Activated naive CD4-positive, alpha-beta T cell treated with anti-CD3 and anti-CD28 coated beads, Interleukin-2, amount 50 U/mL, for 72 hours (primary cell): ENCODE measurements around the gene SIK3. TPM values are rescaled to one million over a fixed set of nuclear protein-coding genes. Genes with fewer than 3 reads are reported as not detected.

Source experiments
- ATAC-seq, 2 donors: fragments of 150-1000 bp; cut with Tn5 transposase; 2 replicates each; pipeline ENCODE4 v1.10.0; 2021; ENCODE audit warnings: mild to moderate bottlenecking in 2 of 2, moderate library complexity in 2 of 2
- DNase-seq, 2 donors: peaks; one replicate each; pipeline ENCODE4 v3.0.0; 2021 to 2022; ENCODE audit warnings: low spot score in 2 of 2
- H3K27ac Mint-ChIP-seq, 2 donors: one replicate each; pipeline ENCODE4 v1.8.0; 2022; ENCODE audit warnings: mild to moderate bottlenecking in 2 of 2, mixed read lengths in 2 of 2
- H3K36me3 Mint-ChIP-seq, 2 donors: one replicate each; pipeline ENCODE4 v1.8.0; 2022; ENCODE audit warnings: mixed read lengths in 2 of 2
- H3K9me3 Mint-ChIP-seq, 2 donors: one replicate each; pipeline ENCODE4 v1.8.0; 2022; ENCODE audit warnings: mixed read lengths in 2 of 2
- total RNA-seq, 2 donors: library from RNA; stranded (reverse); gene quantifications; one replicate each; pipeline ENCODE4 v1.2.3, GENCODE V29; 2022

The SIK3 gene
- total RNA-seq, 2 donors from 2014 or later: 14.6 to 39.5 TPM

GRCh38 chr11:117092951-117093590 lies 5.2 kb downstream of the SIK3 start:
- ATAC-seq: peak; percentile 58 to 70
- peaks cover 3 to 8% of the 10 kb centered on the region in 2 donors for H3K9me3 Mint-ChIP-seq
- peaks cover 11 to 30% of the 10 kb centered on the region in 2 donors for H3K36me3 Mint-ChIP-seq
- DNase-seq: no peak
- H3K27ac Mint-ChIP-seq: peak overlapping the region; percentile 50 to 94

GRCh38 chr11:117091753-117092477 lies 6.3 kb downstream of the SIK3 start:
- DNase-seq (no peak), ATAC-seq (no peak)
- peaks cover 11 to 23% of the 10 kb centered on the region in 2 donors for H3K36me3 Mint-ChIP-seq
- H3K9me3 Mint-ChIP-seq: peaks cover 3 to 8% of the 10 kb centered on the region in 2 donors
- H3K27ac Mint-ChIP-seq: peak overlapping the region; percentile 50 to 94

GRCh38 chr11:117090111-117090706 lies 8.0 kb downstream of the SIK3 start:
- peaks cover 11 to 17% of the 10 kb centered on the region in 2 donors for H3K36me3 Mint-ChIP-seq
- H3K27ac Mint-ChIP-seq: peak overlapping the region in 1 of 2 donors; percentile 22
- DNase-seq (no peak), ATAC-seq (no peak)
- H3K9me3 Mint-ChIP-seq: peaks cover 3 to 8% of the 10 kb centered on the region in 2 donors

- Mint-ChIP-seq H3K27ac (peak overlapping the region in 1 of 2 donors; percentile 69), H3K9me3 (peaks cover 3 to 8% of the 10 kb centered on the region in 2 donors), H3K36me3 (peaks cover 11 to 20% of the 10 kb centered on the region in 2 donors)
- DNase-seq (no peak), ATAC-seq (no peak)
Observed at GRCh38 chr11:117089685-117090084, 8.5 kb downstream of the SIK3 start.

DNA sequence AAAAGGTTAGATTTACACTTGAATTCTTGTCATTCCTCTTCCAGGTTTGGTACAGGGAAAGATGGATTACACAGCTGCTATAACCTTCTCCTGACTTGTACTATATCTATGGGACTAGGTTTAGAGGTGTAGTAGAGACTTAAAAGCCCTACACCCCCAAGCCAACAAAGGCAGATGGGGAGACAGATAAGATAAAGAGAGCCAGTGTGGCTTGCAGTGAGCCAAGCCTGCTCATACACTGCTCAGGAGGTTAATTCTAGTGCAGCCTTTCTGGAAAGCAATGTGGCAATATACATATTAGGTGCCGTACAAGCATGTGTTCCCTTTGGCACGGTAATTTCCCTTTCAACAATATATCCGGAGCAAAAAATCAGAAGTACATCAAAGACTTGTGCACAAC lies 10.8 kb downstream of the SIK3 start:
- DNase-seq (no peak), ATAC-seq (peak; percentile 21 to 29)
- Mint-ChIP-seq H3K36me3 (peaks cover 8 to 19% of the 10 kb centered on the region in 2 donors), H3K9me3 (peaks cover 3 to 7% of the 10 kb centered on the region in 2 donors), H3K27ac (no peak overlapping the region)

DNA sequence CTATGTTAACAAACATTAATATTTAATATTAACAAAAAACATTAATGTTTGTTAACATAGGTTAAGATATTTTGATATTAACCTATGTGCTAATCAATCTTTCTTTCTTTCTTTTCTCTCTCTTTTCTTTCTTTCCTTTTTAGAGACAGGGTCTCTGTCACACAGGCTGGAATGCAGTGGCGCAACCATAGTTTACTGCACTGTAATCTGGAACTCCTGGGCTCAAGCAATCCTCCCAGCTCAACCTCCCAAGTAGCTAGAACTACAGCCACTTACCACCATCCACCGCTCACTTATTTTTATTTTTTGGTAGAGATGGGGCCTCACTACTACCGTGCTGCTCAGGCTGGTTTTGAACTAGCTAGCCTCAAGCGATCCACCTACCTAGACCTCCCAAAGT lies 13.2 kb downstream of the SIK3 start:
- peak in 1 of 2 donors; percentile 15 for ATAC-seq
- H3K27ac Mint-ChIP-seq: no peak overlapping the region
- DNase-seq: no peak
- no peaks in the 10 kb centered on the region for H3K9me3 Mint-ChIP-seq
- H3K36me3 Mint-ChIP-seq: peaks cover 5 to 22% of the 10 kb centered on the region in 2 donors

DNA sequence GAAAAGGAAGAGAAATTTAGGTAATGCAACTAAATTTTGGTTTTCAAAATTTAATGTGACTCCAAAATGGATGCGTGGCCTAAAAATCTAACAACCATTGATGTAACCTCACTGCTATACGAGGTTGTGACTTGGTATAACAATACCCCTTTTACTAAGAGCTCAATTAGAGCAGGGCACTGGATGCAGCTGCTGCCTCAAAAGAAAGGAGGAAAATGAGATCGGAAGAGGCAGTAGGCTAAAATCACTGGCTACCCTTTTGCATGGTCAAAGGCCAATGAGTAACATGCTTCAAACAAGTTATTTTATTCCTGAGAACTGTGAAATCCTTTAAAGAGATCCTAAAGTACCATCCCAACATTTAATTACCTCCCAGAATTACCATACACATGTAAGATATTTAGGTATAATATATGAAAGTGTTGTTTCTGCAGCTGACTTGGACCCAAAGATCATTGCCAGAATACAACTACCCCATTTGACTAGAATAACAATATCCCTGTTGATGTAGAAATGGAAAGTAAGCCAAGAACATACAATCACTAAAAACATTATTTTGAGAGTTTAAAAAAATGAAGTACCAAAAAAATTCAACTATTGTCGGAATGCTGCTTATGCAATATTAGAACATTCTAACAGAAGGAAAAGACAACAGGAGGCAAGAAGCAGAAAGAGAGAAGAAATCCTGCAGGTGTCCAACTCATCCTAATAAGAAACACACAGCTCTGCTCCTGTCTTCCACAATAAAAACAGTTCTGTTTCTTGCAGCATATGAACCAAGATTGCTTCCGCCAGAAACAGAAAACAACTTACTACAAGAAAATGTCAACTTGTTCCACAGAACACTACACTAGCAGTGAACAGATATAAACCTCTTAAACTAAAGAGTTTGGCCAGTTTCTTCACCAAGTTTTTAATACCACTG lies 15.0 kb downstream of the SIK3 start:
- H3K27ac Mint-ChIP-seq: no peak overlapping the region
- no peaks in the 10 kb centered on the region for H3K9me3 Mint-ChIP-seq
- H3K36me3 Mint-ChIP-seq: peaks cover 5 to 22% of the 10 kb centered on the region in 2 donors
- ATAC-seq (no peak), DNase-seq (no peak)

DNA sequence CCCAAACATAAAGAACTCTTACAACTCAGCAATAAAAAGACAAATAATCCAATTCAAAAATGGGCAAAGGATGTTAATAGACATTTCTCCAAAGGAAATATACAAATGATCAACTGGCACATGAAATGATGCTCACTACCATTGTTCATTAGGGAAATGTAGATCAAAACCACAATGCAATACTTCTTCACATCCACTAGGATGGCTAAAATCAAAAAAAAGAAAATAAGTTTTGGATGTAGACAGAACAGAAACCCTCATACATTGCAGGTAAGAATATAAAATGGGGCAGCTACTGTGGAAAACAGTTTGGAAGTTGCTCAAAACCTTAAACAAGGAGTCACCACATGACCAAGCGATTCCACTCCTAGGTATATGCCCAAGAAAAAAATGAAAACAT lies 16.3 kb downstream of the SIK3 start:
- Mint-ChIP-seq H3K9me3 (no peaks in the 10 kb centered on the region), H3K27ac (no peak overlapping the region), H3K36me3 (peaks cover 5 to 22% of the 10 kb centered on the region in 2 donors)
- ATAC-seq (no peak), DNase-seq (no peak)

DNA sequence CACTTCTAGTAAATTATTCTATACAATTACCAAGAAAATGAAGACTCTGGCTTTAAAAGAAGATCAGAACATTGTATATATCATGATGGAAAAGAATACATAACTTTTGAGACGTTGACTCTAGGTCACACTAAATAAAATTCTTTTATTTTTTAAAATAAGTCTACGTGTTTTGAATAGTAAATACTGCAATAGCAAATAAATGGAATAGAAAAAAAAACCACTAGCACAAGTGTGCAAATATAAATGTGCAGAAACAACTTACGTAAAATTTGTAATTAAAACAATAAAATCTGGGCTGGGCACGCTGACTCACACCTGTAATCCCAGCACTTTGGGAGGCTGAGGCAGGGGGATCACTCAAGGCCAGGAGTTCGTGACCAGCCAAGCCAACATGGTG lies 17.9 kb downstream of the SIK3 start:
- peaks cover 5 to 20% of the 10 kb centered on the region in 2 donors for H3K36me3 Mint-ChIP-seq
- H3K9me3 Mint-ChIP-seq: no peaks in the 10 kb centered on the region
- H3K27ac Mint-ChIP-seq: no peak overlapping the region
- ATAC-seq (no peak), DNase-seq (no peak)

DNA sequence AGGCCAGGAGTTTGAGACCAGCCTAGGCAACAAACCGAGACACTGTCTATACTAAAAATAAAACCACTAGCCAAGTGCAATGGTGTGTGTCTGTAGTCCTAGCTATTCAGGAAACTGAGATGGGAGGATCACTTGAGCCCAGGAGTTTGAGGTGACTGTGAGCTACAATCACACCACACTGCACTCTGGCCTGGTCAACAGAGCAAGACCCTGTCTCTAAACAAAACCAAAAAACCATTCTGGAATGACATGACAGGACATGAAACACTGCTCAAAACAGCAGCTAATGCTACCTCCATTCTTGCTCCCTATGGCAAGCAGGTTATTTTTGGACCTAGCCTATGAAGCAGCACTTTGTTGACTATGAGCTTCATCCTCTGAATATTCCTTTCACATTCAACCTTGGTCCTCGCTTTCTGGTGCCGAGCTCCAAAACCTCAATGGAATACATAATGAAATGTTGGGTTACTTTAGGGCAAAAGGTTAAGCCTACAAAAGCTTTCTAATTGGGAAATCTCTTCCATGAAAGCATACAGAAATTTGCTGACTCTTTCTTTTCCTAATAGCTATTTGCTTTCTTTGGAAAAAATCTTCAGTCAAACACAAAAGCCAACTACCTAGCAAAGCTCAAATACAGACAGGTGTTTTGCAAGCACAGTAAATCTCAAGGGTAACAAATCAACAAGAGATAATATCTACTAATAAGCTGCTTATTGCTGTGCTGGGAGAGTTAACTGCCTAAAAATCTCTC lies 21.1 kb downstream of the SIK3 start:
- peaks cover 2 to 10% of the 10 kb centered on the region in 2 donors for H3K36me3 Mint-ChIP-seq
- no peaks in the 10 kb centered on the region for H3K9me3 Mint-ChIP-seq
- ATAC-seq: no peak
- H3K27ac Mint-ChIP-seq: no peak overlapping the region
- no peak for DNase-seq

DNA sequence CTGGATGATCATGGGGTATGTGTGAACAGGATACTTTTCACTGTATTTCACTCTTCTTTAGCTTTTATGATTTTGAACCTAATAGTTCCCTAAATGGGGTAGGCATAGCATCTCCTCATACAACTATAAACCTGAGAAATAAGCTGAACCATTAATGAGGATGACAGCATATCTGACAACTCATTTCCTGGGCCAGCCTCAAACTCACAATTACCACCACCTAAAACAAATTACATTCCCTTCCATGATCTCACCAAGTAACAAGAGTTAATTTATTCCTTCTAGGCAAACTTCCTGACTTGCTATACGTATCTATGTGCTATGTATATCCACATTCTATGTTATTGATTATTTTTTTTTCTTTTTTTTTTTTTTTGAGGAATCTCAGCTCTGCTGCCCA lies 23.0 kb downstream of the SIK3 start:
- Mint-ChIP-seq H3K9me3 (peaks cover 0 to 4% of the 10 kb centered on the region in 2 donors), H3K36me3 (peaks cover 0 to 7% of the 10 kb centered on the region in 2 donors), H3K27ac (no peak overlapping the region)
- no peak for DNase-seq
- no peak for ATAC-seq

DNA sequence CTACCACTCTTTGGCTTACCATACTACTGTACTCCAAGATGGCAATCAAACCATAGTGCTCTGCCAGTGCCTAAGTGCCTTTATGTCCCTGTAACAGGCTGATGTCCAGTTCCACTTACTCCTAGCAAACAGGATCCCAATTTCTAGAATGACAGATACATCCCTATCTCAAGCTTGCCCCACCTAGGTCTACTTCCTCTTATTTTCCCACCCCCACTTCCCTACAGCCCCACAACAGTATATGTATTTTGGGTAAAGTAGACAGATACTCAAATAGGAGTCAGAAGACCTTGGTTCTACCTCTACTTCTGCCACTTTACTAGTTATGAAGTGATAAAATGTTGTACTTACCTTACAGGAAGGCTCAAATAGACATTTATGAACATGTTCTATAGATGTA lies 24.1 kb downstream of the SIK3 start:
- ATAC-seq (no peak), DNase-seq (no peak)
- peaks cover 0 to 7% of the 10 kb centered on the region in 2 donors for H3K36me3 Mint-ChIP-seq
- H3K9me3 Mint-ChIP-seq: peaks cover 0 to 4% of the 10 kb centered on the region in 2 donors
- peak overlapping the region in 1 of 2 donors; percentile 69 for H3K27ac Mint-ChIP-seq

- Mint-ChIP-seq H3K36me3 (peaks cover 0 to 7% of the 10 kb centered on the region in 2 donors), H3K27ac (peak overlapping the region in 1 of 2 donors; percentile 69)
Observed at GRCh38 chr11:117073539-117073938, 24.7 kb downstream of the SIK3 start.

DNA sequence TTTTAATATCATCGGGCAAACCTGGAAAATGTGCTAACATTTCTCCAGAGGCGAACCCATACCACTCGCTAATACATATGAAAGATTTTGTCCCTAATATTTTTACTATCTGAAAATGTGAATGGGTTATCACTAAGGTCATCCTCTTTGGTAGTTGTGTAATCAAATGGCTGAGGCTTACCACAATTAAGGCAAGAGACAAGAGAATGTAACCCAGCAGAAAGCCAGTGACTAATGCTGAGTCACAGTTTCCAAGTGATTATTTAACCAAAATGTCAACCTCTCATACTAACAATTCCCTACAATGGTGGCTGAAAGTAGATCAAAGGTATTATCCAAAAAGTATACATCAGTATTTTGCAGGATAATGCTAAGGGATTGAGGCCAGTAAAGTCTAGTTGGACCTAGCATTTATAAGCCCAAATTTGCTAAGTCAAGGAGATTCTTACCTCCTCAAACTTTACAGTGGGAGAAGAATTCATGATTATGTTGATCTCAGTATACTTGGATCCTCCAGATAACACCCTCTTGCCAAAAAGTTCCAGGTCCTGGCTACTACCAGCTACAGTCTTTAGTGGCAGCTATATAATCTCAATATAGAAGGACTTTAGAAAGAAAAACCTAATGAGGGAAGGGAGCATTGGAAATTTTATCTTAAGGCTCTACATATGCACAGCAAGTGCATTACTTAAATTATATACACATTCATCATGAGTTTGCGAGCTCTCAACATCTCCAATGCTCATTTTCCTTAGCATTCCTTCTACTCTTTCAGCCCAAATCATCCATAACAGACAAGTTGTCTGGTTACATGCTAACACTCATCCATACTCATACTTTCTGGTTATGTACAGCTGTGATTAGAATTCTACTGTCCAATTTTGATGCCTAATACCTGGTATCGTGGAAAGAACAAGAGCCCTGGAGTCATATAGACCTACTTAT lies 25.4 kb downstream of the SIK3 start:
- peak; percentile 60 to 85 for ATAC-seq
- H3K36me3 Mint-ChIP-seq: peaks cover 0 to 7% of the 10 kb centered on the region in 2 donors
- H3K27ac Mint-ChIP-seq: peak overlapping the region in 1 of 2 donors; percentile 36
- H3K9me3 Mint-ChIP-seq: peaks cover 0 to 4% of the 10 kb centered on the region in 2 donors
- DNase-seq: peak in 1 of 2 donors; percentile 29

More at GRCh38 chr11:117073539-117073938, 24.7 kb downstream of the SIK3 start:
- ATAC-seq (peak; percentile 49 to 76), DNase-seq (no peak)
- peaks cover 0 to 4% of the 10 kb centered on the region in 2 donors for H3K9me3 Mint-ChIP-seq

GRCh38 chr11:117071344-117071787 lies 26.9 kb downstream of the SIK3 start:
- DNase-seq: no peak
- peaks cover 0 to 4% of the 10 kb centered on the region in 2 donors for H3K9me3 Mint-ChIP-seq
- no peak for ATAC-seq
- peaks cover 0 to 7% of the 10 kb centered on the region in 2 donors for H3K36me3 Mint-ChIP-seq
- peak overlapping the region in 1 of 2 donors; percentile 26 for H3K27ac Mint-ChIP-seq
